HCT116 (cell line): ENCODE measurements around the gene KRTAP10-9.

Experiments used
- ATF3 ChIP-seq: IDR thresholded peaks from 2 replicates; pipeline ENCODE4 v1.6.1; 2012
- CEBPB ChIP-seq: IDR thresholded peaks from 2 replicates; pipeline ENCODE4 v1.6.1; 2012; ENCODE audit warnings: low read depth
- CTCF ChIP-seq, 3 experiments: fragments of 200-600 bp in 1 of 3; sonication (generic) in 1 of 3; IDR thresholded peaks in 2 of 3; conservative IDR thresholded peaks in 1 of 3; 2 replicates each; pipeline ENCODE4 v1.5.1; 2012 to 2017; ENCODE audit warnings: low read depth in 2 of 3, low read length in 2 of 3, antibody characterized with exemption in 1 of 3, borderline replicate concordance in 1 of 3, control low read depth in 1 of 3, mild to moderate bottlenecking in 1 of 3, mixed read lengths in 1 of 3, mixed run types in 1 of 3, moderate library complexity in 1 of 3; ENCODE audit not compliant: insufficient read depth in 1 of 3
- POLR2A ChIP-seq: IDR thresholded peaks from 2 replicates; pipeline ENCODE4 v1.7.0; 2011; ENCODE audit warnings: borderline replicate concordance; ENCODE audit not compliant: insufficient read depth, insufficient read length; ENCODE audit errors: extremely low read depth
- POLR2AphosphoS5 ChIP-seq: IDR thresholded peaks from 2 replicates; pipeline ENCODE4 v1.6.1; 2011; ENCODE audit warnings: mild to moderate bottlenecking, low read depth, low read length, moderate library complexity
- RAD21 ChIP-seq: IDR thresholded peaks from 2 replicates; pipeline ENCODE4 v1.6.1; 2012; ENCODE audit warnings: low read depth, mild to moderate bottlenecking
- SP1 ChIP-seq: IDR thresholded peaks from 2 replicates; pipeline ENCODE4 v1.6.1; 2012; ENCODE audit warnings: low read depth
- YY1 ChIP-seq: IDR thresholded peaks from 2 replicates; pipeline ENCODE4 v1.6.1; 2011; ENCODE audit warnings: low read length, low read depth, moderate library complexity, mild to moderate bottlenecking; ENCODE audit not compliant: insufficient replicate concordance; ENCODE audit errors: extremely low read depth
- ZNF274 ChIP-seq: fragments of 200-500 bp; sonication (Bioruptor generic); IDR thresholded peaks from 2 replicates; pipeline ENCODE4 v1.6.1; 2014; ENCODE audit warnings: mild to moderate bottlenecking, low read depth, low read length, inconsistent platforms

GRCh38 chr21:44615466-44615865 lies 11.4 kb upstream of the KRTAP10-9 start:
- TF ChIP-seq CEBPB (no peak), YY1 (no peak), CTCF (IDR thresholded peaks at IDR 0.05 in 2 of 3, conservative IDR thresholded peaks at IDR 0.05 in 1 of 3; ENCODE audit: borderline replicate concordance in 1 of 3, insufficient read depth in 1 of 3, low read depth in 2 of 3, low read length in 2 of 3) (no peak), POLR2AphosphoS5 (no peak), SP1 (no peak), ATF3 (no peak), ZNF274 (no peak), RAD21 (no peak), POLR2A (no peak)
